H9 (cell line): ENCODE data around the gene TTC28. TPM values are rescaled to one million over a fixed set of nuclear protein-coding genes. Genes with fewer than 3 reads are reported as not detected.
A peak's percentile ranks its signal among the peaks of the same experiment; 100 is the strongest.

ENCODE experiments used
- DNase-seq: peaks from one replicate; pipeline ENCODE4 v3.0.0-alpha.2; 2017
- H2AFZ ChIP-seq: one replicate; pipeline ENCODE4 v1.6.1; 2013; ENCODE audit warnings: mild to moderate bottlenecking, low read length, control low read depth, moderate library complexity
- H2AK5ac ChIP-seq: 2 replicates; pipeline ENCODE4 v1.6.1; 2013; ENCODE audit warnings: low read length, control low read depth, mixed read lengths; ENCODE audit not compliant: insufficient read length
- H2BK120ac ChIP-seq: one replicate; pipeline ENCODE4 v1.6.1; 2013; ENCODE audit warnings: low read depth, mild to moderate bottlenecking, low read length, control low read depth, inconsistent platforms; ENCODE audit not compliant: poor library complexity, severe bottlenecking
- H2BK12ac ChIP-seq: 2 replicates; pipeline ENCODE4 v1.6.1; 2013; ENCODE audit warnings: low read length, control low read depth, mixed read lengths, low read depth; ENCODE audit not compliant: insufficient read length
- H2BK15ac ChIP-seq: 2 replicates; pipeline ENCODE4 v1.6.1; 2013; ENCODE audit warnings: low read depth, low read length, control low read depth
- H2BK20ac ChIP-seq: one replicate; pipeline ENCODE4 v1.6.1; 2013; ENCODE audit warnings: low read depth, mild to moderate bottlenecking, low read length, control low read depth, inconsistent platforms; ENCODE audit not compliant: poor library complexity, severe bottlenecking
- H2BK5ac ChIP-seq: 2 replicates; pipeline ENCODE4 v1.6.1; 2013; ENCODE audit warnings: low read length, control low read depth, mixed read lengths; ENCODE audit not compliant: insufficient read length
- H3K14ac ChIP-seq: 2 replicates; pipeline ENCODE4 v1.6.1; 2013; ENCODE audit warnings: low read length, control low read depth; ENCODE audit not compliant: insufficient read depth
- H3K18ac ChIP-seq: 2 replicates; pipeline ENCODE4 v1.6.1; 2013; ENCODE audit warnings: low read depth, mild to moderate bottlenecking, mixed read lengths, low read length, control low read depth; ENCODE audit not compliant: insufficient read length
- H3K23ac ChIP-seq: 2 replicates; pipeline ENCODE4 v1.6.1; 2013; ENCODE audit warnings: low read length, control low read depth, mixed read lengths, low read depth; ENCODE audit not compliant: insufficient read length
- H3K23me2 ChIP-seq: 2 replicates; pipeline ENCODE4 v1.6.1; 2013; ENCODE audit warnings: low read depth, mild to moderate bottlenecking, mixed read lengths, low read length, control low read depth; ENCODE audit not compliant: insufficient read length, poor library complexity, severe bottlenecking
- H3K27ac ChIP-seq: 2 replicates; pipeline ENCODE4 v1.5.1; 2013; ENCODE audit warnings: low read length, control low read depth, mixed read lengths, low read depth; ENCODE audit not compliant: insufficient read length
- H3K27me3 ChIP-seq: 2 replicates; pipeline ENCODE4 v1.6.1; 2013; ENCODE audit warnings: low read length, control low read depth, inconsistent platforms; ENCODE audit not compliant: insufficient read depth
- H3K4ac ChIP-seq: 2 replicates; pipeline ENCODE4 v1.6.1; 2013; ENCODE audit warnings: low read depth, mild to moderate bottlenecking, control low read depth, inconsistent platforms, low read length, moderate library complexity
- H3K4me1 ChIP-seq: 2 replicates; pipeline ENCODE4 v1.6.1; 2013; ENCODE audit warnings: low read length, control low read depth, inconsistent platforms; ENCODE audit not compliant: insufficient read depth
- H3K4me2 ChIP-seq: 2 replicates; pipeline ENCODE4 v1.6.1; 2013; ENCODE audit warnings: low read length, control low read depth, mixed read lengths; ENCODE audit not compliant: insufficient read length, insufficient read depth
- H3K56ac ChIP-seq: 2 replicates; pipeline ENCODE4 v1.6.1; 2013; ENCODE audit warnings: low read depth, mild to moderate bottlenecking, mixed read lengths, low read length, control low read depth; ENCODE audit not compliant: insufficient read length
- H3K79me1 ChIP-seq: 2 replicates; pipeline ENCODE4 v1.6.1; 2013; ENCODE audit warnings: low read depth, mild to moderate bottlenecking, moderate library complexity, low read length, control low read depth, inconsistent platforms; ENCODE audit not compliant: insufficient read depth, poor library complexity, severe bottlenecking
- H3K79me2 ChIP-seq: 2 replicates; pipeline ENCODE4 v1.6.1; 2013; ENCODE audit warnings: low read length, control low read depth, inconsistent platforms; ENCODE audit not compliant: insufficient read depth
- H3K9ac ChIP-seq: 2 replicates; pipeline ENCODE4 v1.6.1; 2013; ENCODE audit warnings: low read length, control low read depth, mixed read lengths; ENCODE audit not compliant: insufficient read length; ENCODE audit errors: extremely low read depth
- H3K9me3 ChIP-seq: one replicate; pipeline ENCODE4 v1.6.1; 2013; ENCODE audit warnings: low read depth, low read length, inconsistent platforms; ENCODE audit not compliant: control insufficient read depth
- H3T11ph ChIP-seq: one replicate; pipeline ENCODE4 v1.6.1; 2013; ENCODE audit warnings: mild to moderate bottlenecking, low read length, control low read depth, inconsistent platforms
- H4K20me1 ChIP-seq: one replicate; pipeline ENCODE4 v1.6.1; 2013; ENCODE audit not compliant: control insufficient read depth, insufficient read length, insufficient read depth
- H4K5ac ChIP-seq: 2 replicates; pipeline ENCODE4 v1.6.1; 2013; ENCODE audit warnings: low read depth, mild to moderate bottlenecking, mixed read lengths, low read length, control low read depth; ENCODE audit not compliant: insufficient read length
- H4K8ac ChIP-seq: replicated peaks from 2 replicates; pipeline ENCODE4 v1.6.1; 2013; ENCODE audit warnings: low read length, control low read depth, mixed read lengths, low read depth; ENCODE audit not compliant: insufficient read length
- H4K91ac ChIP-seq: 2 replicates; pipeline ENCODE4 v1.6.1; 2013; ENCODE audit warnings: low read depth, mild to moderate bottlenecking, moderate library complexity, mixed read lengths, low read length, control low read depth; ENCODE audit not compliant: insufficient read length
- H3K27ac Mint-ChIP-seq, 3 experiments: 2 replicates in 2 of 3; 3 replicates in 1 of 3; pipeline ENCODE4 v1.8.0; 2020 to 2021; ENCODE audit warnings: mixed read lengths in 3 of 3, mild to moderate bottlenecking in 1 of 3, moderate library complexity in 1 of 3
- H3K27me3 Mint-ChIP-seq: 2 replicates; pipeline ENCODE4 v1.8.0; 2021; ENCODE audit warnings: low read depth, mild to moderate bottlenecking, moderate library complexity, mixed read lengths
- H3K36me3 Mint-ChIP-seq, 3 experiments: 2 replicates in 2 of 3; 3 replicates in 1 of 3; pipeline ENCODE4 v1.8.0; 2020 to 2021; ENCODE audit warnings: low read depth in 3 of 3, mixed read lengths in 3 of 3; ENCODE audit not compliant: insufficient read depth in 1 of 3
- H3K4me1 Mint-ChIP-seq, 2 experiments: 2 replicates each; pipeline ENCODE4 v1.8.0; 2020; ENCODE audit warnings: mixed read lengths in 2 of 2
- H3K4me3 Mint-ChIP-seq, 2 experiments: 2 replicates in 1 of 2; 3 replicates in 1 of 2; pipeline ENCODE4 v1.8.0; 2020 to 2021; ENCODE audit warnings: mild to moderate bottlenecking in 2 of 2, mixed read lengths in 2 of 2, moderate library complexity in 1 of 2
- H3K9me3 Mint-ChIP-seq, 2 experiments: 2 replicates in 1 of 2; 3 replicates in 1 of 2; pipeline ENCODE4 v1.8.0; 2020; ENCODE audit warnings: mild to moderate bottlenecking in 2 of 2, mixed read lengths in 2 of 2, moderate library complexity in 1 of 2
- WGBS: extraction: QIAGEN DNeasy Blood & Tissue Kit; methylation state at CpG from one replicate; pipeline ENCODE4 v1.1.7; 2013; ENCODE audit warnings: missing lambda C conversion rate, low lambda C conversion rate, mixed read lengths; ENCODE audit not compliant: insufficient read length; ENCODE audit errors: extremely low coverage; 5-methylcytosine and 5-hydroxymethylcytosine counted together
- total RNA-seq: library from RNA; stranded (reverse); gene quantifications from 2 replicates; pipeline ENCODE4 v1.2.1, GENCODE V29; 2021
- TF ChIP-seq, protein P1 (sequence below): fragments of 200-600 bp; sonication (generic); conservative IDR thresholded peaks from 3 replicates; pipeline ENCODE4 v1.8.0; 2021; ENCODE audit warnings: antibody characterized with exemption, mild to moderate bottlenecking

TTC28 gene
- total RNA-seq, 1 experiment from 2014 or later = 13.6 TPM

- Histone ChIP-seq H4K20me1 (no peaks in the 10 kb centered on the region), H2BK120ac (no peak overlapping the region), H3K56ac (no peak overlapping the region), H3K4me2 (no peak overlapping the region), H2BK5ac (no peak overlapping the region), H3K18ac (no peak overlapping the region), H3K14ac (no peak overlapping the region), H4K5ac (no peak overlapping the region), H2AK5ac (no peak overlapping the region), H3K79me2 (no peaks in the 10 kb centered on the region), H4K8ac (no peak overlapping the region), H3K23ac (no peak overlapping the region), H2BK15ac (no peak overlapping the region), H3K4me1 (peaks cover 3% of the 10 kb centered on the region; the same call in 1 of the 2 replicates), H3K79me1 (no peaks in the 10 kb centered on the region), H4K91ac (no peak overlapping the region), H3K23me2 (peaks cover 3% of the 10 kb centered on the region), H2AFZ (no peak overlapping the region), H2BK20ac (no peak overlapping the region), H3K9me3 (no peaks in the 10 kb centered on the region), H3T11ph (no peak overlapping the region), H3K27ac (no peak overlapping the region), H3K27me3 (no peaks in the 10 kb centered on the region), H3K4ac (no peak overlapping the region), H3K9ac (no peak overlapping the region), H2BK12ac (no peak overlapping the region)
- WGBS = no CpG with 5 or more reads among the region's 12 CpGs
- DNase-seq = peak; percentile 20
- Mint-ChIP-seq H3K36me3 (no peaks in the 10 kb centered on the region; a peak in 1 of 7 replicates), H3K9me3 (no peaks in the 10 kb centered on the region), H3K4me1 (peaks cover 17 to 23% of the 10 kb centered on the region in 2 experiments), H3K4me3 (no peak overlapping the region), H3K27ac (no peak overlapping the region), H3K27me3 (no peaks in the 10 kb centered on the region)
- TF ChIP-seq, protein P1, sequence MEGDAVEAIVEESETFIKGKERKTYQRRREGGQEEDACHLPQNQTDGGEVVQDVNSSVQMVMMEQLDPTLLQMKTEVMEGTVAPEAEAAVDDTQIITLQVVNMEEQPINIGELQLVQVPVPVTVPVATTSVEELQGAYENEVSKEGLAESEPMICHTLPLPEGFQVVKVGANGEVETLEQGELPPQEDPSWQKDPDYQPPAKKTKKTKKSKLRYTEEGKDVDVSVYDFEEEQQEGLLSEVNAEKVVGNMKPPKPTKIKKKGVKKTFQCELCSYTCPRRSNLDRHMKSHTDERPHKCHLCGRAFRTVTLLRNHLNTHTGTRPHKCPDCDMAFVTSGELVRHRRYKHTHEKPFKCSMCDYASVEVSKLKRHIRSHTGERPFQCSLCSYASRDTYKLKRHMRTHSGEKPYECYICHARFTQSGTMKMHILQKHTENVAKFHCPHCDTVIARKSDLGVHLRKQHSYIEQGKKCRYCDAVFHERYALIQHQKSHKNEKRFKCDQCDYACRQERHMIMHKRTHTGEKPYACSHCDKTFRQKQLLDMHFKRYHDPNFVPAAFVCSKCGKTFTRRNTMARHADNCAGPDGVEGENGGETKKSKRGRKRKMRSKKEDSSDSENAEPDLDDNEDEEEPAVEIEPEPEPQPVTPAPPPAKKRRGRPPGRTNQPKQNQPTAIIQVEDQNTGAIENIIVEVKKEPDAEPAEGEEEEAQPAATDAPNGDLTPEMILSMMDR = no peak
Measured at GRCh38 chr22:27993201-27993635, 686.4 kb downstream of the TTC28 start.
